SK-N-SH (cell line): ENCODE data around the gene SLC12A7.

Experiments used
- ELF1 ChIP-seq: IDR thresholded peaks from 2 replicates; pipeline ENCODE4 v1.4.0; 2012
- EP300 ChIP-seq, 2 experiments: IDR thresholded peaks; 2 replicates each; pipeline versions ENCODE4 v1.4.0 to v1.6.1; 2012; ENCODE audit warnings: borderline replicate concordance in 1 of 2, low read depth in 1 of 2, low read length in 1 of 2
- GABPA ChIP-seq: IDR thresholded peaks from 2 replicates; pipeline ENCODE4 v1.4.0; 2012; ENCODE audit warnings: low read depth, mild to moderate bottlenecking
- RXRA ChIP-seq: IDR thresholded peaks from 2 replicates; pipeline ENCODE4 v1.4.0; 2012; ENCODE audit warnings: low read depth, mild to moderate bottlenecking, borderline replicate concordance
- SIN3A ChIP-seq: IDR thresholded peaks from 2 replicates; pipeline ENCODE4 v1.6.1; 2012; ENCODE audit warnings: low read depth, mild to moderate bottlenecking, low read length, moderate library complexity, borderline replicate concordance
- USF1 ChIP-seq: IDR thresholded peaks from 2 replicates; pipeline ENCODE4 v1.4.0; 2012; ENCODE audit warnings: low read depth, borderline replicate concordance
- TF ChIP-seq, protein P1 (sequence below): fragments of 200-600 bp; sonication (generic); IDR thresholded peaks from 2 replicates; pipeline ENCODE4 v1.6.1; 2017; ENCODE audit warnings: antibody characterized with exemption, mild to moderate bottlenecking, moderate library complexity
- TF ChIP-seq, protein P2 (sequence below): IDR thresholded peaks from 2 replicates; pipeline ENCODE4 v1.6.1; 2012; ENCODE audit warnings: mild to moderate bottlenecking, low read depth, low read length, moderate library complexity

GRCh38 chr5:1090538-1090937, 21.3 kb downstream of the SLC12A7 start:
- TF ChIP-seq, protein P1, sequence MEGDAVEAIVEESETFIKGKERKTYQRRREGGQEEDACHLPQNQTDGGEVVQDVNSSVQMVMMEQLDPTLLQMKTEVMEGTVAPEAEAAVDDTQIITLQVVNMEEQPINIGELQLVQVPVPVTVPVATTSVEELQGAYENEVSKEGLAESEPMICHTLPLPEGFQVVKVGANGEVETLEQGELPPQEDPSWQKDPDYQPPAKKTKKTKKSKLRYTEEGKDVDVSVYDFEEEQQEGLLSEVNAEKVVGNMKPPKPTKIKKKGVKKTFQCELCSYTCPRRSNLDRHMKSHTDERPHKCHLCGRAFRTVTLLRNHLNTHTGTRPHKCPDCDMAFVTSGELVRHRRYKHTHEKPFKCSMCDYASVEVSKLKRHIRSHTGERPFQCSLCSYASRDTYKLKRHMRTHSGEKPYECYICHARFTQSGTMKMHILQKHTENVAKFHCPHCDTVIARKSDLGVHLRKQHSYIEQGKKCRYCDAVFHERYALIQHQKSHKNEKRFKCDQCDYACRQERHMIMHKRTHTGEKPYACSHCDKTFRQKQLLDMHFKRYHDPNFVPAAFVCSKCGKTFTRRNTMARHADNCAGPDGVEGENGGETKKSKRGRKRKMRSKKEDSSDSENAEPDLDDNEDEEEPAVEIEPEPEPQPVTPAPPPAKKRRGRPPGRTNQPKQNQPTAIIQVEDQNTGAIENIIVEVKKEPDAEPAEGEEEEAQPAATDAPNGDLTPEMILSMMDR: no peak
- no peak for TF ChIP-seq GABPA
- no peak for TF ChIP-seq SIN3A
- no peak for TF ChIP-seq RXRA
- no peak for TF ChIP-seq EP300 (IDR thresholded peaks at IDR 0.05; ENCODE audit: borderline replicate concordance in 1 of 2, low read depth in 1 of 2, low read length in 1 of 2)
- TF ChIP-seq ELF1: no peak
- no peak for TF ChIP-seq USF1
- TF ChIP-seq, protein P2, sequence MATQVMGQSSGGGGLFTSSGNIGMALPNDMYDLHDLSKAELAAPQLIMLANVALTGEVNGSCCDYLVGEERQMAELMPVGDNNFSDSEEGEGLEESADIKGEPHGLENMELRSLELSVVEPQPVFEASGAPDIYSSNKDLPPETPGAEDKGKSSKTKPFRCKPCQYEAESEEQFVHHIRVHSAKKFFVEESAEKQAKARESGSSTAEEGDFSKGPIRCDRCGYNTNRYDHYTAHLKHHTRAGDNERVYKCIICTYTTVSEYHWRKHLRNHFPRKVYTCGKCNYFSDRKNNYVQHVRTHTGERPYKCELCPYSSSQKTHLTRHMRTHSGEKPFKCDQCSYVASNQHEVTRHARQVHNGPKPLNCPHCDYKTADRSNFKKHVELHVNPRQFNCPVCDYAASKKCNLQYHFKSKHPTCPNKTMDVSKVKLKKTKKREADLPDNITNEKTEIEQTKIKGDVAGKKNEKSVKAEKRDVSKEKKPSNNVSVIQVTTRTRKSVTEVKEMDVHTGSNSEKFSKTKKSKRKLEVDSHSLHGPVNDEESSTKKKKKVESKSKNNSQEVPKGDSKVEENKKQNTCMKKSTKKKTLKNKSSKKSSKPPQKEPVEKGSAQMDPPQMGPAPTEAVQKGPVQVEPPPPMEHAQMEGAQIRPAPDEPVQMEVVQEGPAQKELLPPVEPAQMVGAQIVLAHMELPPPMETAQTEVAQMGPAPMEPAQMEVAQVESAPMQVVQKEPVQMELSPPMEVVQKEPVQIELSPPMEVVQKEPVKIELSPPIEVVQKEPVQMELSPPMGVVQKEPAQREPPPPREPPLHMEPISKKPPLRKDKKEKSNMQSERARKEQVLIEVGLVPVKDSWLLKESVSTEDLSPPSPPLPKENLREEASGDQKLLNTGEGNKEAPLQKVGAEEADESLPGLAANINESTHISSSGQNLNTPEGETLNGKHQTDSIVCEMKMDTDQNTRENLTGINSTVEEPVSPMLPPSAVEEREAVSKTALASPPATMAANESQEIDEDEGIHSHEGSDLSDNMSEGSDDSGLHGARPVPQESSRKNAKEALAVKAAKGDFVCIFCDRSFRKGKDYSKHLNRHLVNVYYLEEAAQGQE: no peak
